DND-41 (cell line): ENCODE results near the gene MACROD1.

ENCODE experiments used
- ATAC-seq: fragments of 200-7000 bp; cut with Tn5 transposase; 3 replicates; pipeline ENCODE4 v1.9.1; 2021; ENCODE audit warnings: low read depth; ENCODE audit not compliant: insufficient read depth
- DNase-seq: peaks from one replicate; pipeline ENCODE4 v3.0.0-alpha.2; 2020
- H2AFZ ChIP-seq: 2 replicates; pipeline ENCODE4 v1.6.0; 2012; ENCODE audit warnings: low read depth, low read length
- H3K27ac ChIP-seq: 2 replicates; pipeline ENCODE4 v1.5.1; 2012; ENCODE audit warnings: low read length, inconsistent platforms
- H3K27me3 ChIP-seq: fragments of 200-600 bp; sonication (generic); 2 replicates; pipeline ENCODE4 v1.6.0; 2012; ENCODE audit warnings: low read length, mild to moderate bottlenecking, inconsistent platforms; ENCODE audit not compliant: insufficient read depth, poor library complexity
- H3K36me3 ChIP-seq: 2 replicates; pipeline ENCODE4 v1.5.1; 2012; ENCODE audit warnings: low read length, inconsistent platforms; ENCODE audit not compliant: insufficient read depth
- H3K4me1 ChIP-seq: 2 replicates; pipeline ENCODE4 v1.5.1; 2012; ENCODE audit warnings: mild to moderate bottlenecking, low read length; ENCODE audit not compliant: insufficient read depth
- H3K4me2 ChIP-seq: 2 replicates; pipeline ENCODE4 v1.6.0; 2012; ENCODE audit warnings: mild to moderate bottlenecking, moderate library complexity, low read length, inconsistent platforms; ENCODE audit not compliant: insufficient read depth
- H3K4me3 ChIP-seq, 2 experiments: fragments of 200-600 bp in 1 of 2; shearing (Covaris generic) in 1 of 2; 2 replicates each; pipeline ENCODE4 v1.5.1; 2012 to 2016; ENCODE audit warnings: inconsistent platforms in 2 of 2, low read length in 2 of 2, mild to moderate bottlenecking in 2 of 2, low read depth in 1 of 2, moderate library complexity in 1 of 2
- H3K79me2 ChIP-seq: 2 replicates; pipeline ENCODE4 v1.6.0; 2012; ENCODE audit warnings: low read length, inconsistent platforms; ENCODE audit not compliant: insufficient read depth
- H3K9ac ChIP-seq: 2 replicates; pipeline ENCODE4 v1.6.0; 2012; ENCODE audit warnings: low read depth, mild to moderate bottlenecking, inconsistent platforms, low read length, moderate library complexity
- H3K9me3 ChIP-seq: 2 replicates; pipeline ENCODE4 v1.5.1; 2012; ENCODE audit warnings: low read length, moderate library complexity, mild to moderate bottlenecking, inconsistent platforms; ENCODE audit not compliant: insufficient read depth, severe bottlenecking
- H4K20me1 ChIP-seq: 2 replicates; pipeline ENCODE4 v1.6.0; 2012; ENCODE audit warnings: low read length; ENCODE audit not compliant: insufficient read depth
- CTCF ChIP-seq: IDR thresholded peaks from 2 replicates; pipeline ENCODE4 v1.5.1; 2012; ENCODE audit warnings: borderline replicate concordance, low read length, moderate library complexity, mild to moderate bottlenecking; ENCODE audit not compliant: poor library complexity, severe bottlenecking; ENCODE audit errors: extremely low read depth
- EZH2 ChIP-seq: IDR thresholded peaks from 3 replicates; pipeline ENCODE4 v1.6.1; 2012; ENCODE audit warnings: borderline replicate concordance, low read depth, mild to moderate bottlenecking, moderate library complexity, low read length, inconsistent platforms; ENCODE audit not compliant: severe bottlenecking

Gene MACROD1

GRCh38 chr11:64000026-64000739, 165.7 kb downstream of the MACROD1 start:
- H3K4me3 ChIP-seq: no peak overlapping the region
- no peak for DNase-seq
- no peak for TF ChIP-seq CTCF
- TF ChIP-seq EZH2: no peak
- H3K27me3 ChIP-seq: no peaks in the 10 kb centered on the region
- peaks cover 53% of the 10 kb centered on the region for H4K20me1 ChIP-seq
- H3K4me2 ChIP-seq: no peak overlapping the region
- H3K36me3 ChIP-seq: peaks cover 67% of the 10 kb centered on the region
- peaks cover 6% of the 10 kb centered on the region; the same call in 1 of the 2 replicates for H3K79me2 ChIP-seq
- H3K27ac ChIP-seq: no peak overlapping the region
- no peak overlapping the region for H3K9ac ChIP-seq
- no peak overlapping the region for H2AFZ ChIP-seq
- H3K4me1 ChIP-seq: no peaks in the 10 kb centered on the region
- ATAC-seq: no peak
- no peaks in the 10 kb centered on the region for H3K9me3 ChIP-seq

DNA sequence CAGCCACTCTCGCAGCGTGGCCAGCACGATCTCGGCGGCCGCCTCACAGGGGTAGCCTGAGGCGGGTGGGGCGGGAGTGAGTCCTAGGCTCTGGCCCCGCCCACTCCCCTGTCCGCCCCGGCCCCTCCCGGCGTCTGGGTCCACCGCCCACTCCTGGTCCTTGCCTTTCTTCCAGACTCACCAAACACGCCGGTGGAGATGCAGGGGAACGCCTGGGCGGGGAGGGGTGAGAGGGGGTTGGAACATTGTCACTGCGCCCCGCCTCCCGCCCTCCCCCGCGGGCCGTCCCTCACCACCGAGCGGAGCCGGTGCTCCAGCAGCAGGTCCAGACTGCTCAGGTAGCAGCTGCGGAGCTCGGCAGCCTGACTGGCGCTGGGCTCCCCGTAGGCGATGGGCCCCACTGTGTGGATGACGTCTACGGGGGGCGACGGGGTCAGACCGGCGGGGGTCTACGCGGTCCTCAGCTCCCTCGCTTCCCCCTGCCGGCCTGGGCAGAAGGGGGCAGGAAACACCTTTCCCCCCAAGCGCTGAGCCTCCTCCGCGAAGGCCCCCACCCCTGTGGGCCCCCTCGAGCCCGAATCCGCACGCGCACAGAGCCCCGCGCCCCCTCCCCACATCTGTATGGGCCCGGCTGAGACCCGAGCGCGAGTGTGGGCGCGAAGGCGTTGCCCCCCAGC, 166.4 kb downstream of the MACROD1 start:
- TF ChIP-seq EZH2 (no peak), CTCF (no peak)
- H3K36me3 ChIP-seq: peaks cover 74% of the 10 kb centered on the region
- H3K4me1 ChIP-seq: no peaks in the 10 kb centered on the region
- peaks cover 60% of the 10 kb centered on the region for H4K20me1 ChIP-seq
- no peak overlapping the region for H3K27ac ChIP-seq
- no peaks in the 10 kb centered on the region for H3K27me3 ChIP-seq
- H3K4me3 ChIP-seq: no peak overlapping the region
- DNase-seq (no peak), ATAC-seq (no peak)
- no peaks in the 10 kb centered on the region for H3K9me3 ChIP-seq
- H3K79me2 ChIP-seq: peaks cover 6% of the 10 kb centered on the region
- H3K9ac ChIP-seq: no peak overlapping the region
- no peak overlapping the region for H3K4me2 ChIP-seq
- no peak overlapping the region for H2AFZ ChIP-seq

DNA sequence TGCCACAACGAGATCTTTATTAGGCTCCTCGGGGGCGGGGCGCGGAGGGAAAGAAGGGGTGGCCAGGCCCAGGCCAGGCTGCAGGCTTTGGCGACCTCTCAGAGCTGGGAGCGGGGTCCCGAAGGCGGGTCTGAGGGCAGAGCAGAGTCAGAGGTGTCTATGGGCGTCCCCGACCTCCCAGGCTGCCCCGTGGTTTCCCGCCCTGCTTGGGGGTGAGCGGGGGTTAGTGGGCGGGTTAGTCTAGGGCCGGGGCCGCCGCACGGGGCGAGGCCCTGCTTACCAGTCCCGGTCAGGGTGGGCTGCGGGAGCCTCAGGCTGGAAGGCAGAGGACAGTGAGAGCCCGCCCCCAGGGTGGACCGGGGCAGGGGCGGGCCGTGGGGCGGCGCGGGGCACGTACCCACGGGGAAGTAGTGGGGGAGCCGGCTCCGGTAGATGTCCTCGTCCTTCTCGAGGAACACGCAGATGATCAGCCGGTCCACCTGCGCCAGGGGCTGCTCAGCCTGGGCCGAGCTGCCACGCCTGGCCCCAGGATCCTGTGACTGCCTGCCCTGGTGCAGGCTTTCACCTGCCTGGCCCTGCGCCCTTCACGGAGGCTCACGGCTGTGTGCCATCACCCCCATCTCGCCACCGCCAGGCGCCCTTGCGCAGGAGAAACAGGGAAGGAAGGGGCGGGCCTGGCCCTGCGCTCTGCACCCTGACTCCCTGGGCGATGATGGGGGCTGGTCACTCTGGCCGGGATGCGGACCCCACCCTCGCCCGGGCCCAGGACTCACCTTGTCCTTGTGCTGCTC, 167.2 kb downstream of the MACROD1 start:
- H3K9ac ChIP-seq: no peak overlapping the region
- H3K4me1 ChIP-seq: no peaks in the 10 kb centered on the region
- H3K79me2 ChIP-seq: peaks cover 10% of the 10 kb centered on the region
- no peak overlapping the region for H3K4me3 ChIP-seq
- no peak overlapping the region for H2AFZ ChIP-seq
- peaks cover 65% of the 10 kb centered on the region for H4K20me1 ChIP-seq
- no peak for ATAC-seq
- TF ChIP-seq EZH2 (no peak), CTCF (no peak)
- no peaks in the 10 kb centered on the region for H3K27me3 ChIP-seq
- H3K36me3 ChIP-seq: peaks cover 77% of the 10 kb centered on the region
- no peaks in the 10 kb centered on the region for H3K9me3 ChIP-seq
- H3K27ac ChIP-seq: no peak overlapping the region
- DNase-seq: no peak
- H3K4me2 ChIP-seq: no peak overlapping the region
